HG03280 (cell line): ENCODE data around the gene TMPRSS11D.

ENCODE experiments used
- ATAC-seq: cut with Tn5 transposase; IDR thresholded peaks from one replicate; pipeline ENCODE4 v1.9.1; 2021; ENCODE audit warnings: mild to moderate bottlenecking, moderate library complexity; ENCODE audit not compliant: unreplicated experiment

TMPRSS11D gene, protein sequence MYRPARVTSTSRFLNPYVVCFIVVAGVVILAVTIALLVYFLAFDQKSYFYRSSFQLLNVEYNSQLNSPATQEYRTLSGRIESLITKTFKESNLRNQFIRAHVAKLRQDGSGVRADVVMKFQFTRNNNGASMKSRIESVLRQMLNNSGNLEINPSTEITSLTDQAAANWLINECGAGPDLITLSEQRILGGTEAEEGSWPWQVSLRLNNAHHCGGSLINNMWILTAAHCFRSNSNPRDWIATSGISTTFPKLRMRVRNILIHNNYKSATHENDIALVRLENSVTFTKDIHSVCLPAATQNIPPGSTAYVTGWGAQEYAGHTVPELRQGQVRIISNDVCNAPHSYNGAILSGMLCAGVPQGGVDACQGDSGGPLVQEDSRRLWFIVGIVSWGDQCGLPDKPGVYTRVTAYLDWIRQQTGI

DNA sequence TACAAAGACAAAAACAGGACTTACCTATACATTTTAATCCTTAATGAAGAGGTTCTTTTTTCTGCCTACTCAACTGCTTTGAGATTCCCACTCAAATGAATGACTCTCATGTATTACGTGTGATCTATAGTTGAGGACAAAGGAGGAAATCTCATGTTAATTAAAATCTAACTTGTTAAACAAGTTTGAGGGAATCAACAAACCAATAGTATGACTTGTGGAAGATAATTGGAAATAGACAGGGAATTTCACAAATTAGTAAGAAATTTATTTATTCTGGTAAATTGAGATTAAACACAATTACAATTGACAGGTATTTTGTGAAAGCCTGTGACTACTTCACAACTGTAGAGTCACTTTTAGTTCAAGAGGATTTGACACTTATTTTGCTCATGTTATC, at the start of gene TMPRSS11D:
TSS of gene TMPRSS11D (minus strand) at position 101 of the 400 bp plus-strand sequence. CDS start at position 32, 69 bp downstream.
- no peak for ATAC-seq

- no peak for ATAC-seq
Observed at GRCh38 chr4:67933038-67933437, 49.2 kb upstream of the TMPRSS11D start.

DNA sequence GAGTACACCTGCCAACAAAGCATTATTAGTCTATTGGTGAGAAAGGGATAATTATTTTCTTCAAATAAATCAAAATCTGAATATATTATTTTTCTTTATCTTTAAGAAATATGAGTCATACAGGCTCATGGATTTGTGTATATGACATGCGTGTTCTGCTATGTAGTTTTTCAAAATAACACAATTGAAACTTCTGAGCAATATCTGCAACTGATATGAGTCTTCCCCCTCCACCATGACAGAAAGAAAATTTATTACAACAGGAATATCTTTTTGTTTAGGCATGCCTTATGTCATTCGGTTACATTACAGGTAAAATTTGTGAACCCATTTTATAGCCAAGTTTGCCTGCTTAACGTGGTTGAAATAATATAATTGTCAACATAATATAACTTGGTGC, 47.5 kb upstream of the TMPRSS11D start:
- ATAC-seq = no peak

DNA sequence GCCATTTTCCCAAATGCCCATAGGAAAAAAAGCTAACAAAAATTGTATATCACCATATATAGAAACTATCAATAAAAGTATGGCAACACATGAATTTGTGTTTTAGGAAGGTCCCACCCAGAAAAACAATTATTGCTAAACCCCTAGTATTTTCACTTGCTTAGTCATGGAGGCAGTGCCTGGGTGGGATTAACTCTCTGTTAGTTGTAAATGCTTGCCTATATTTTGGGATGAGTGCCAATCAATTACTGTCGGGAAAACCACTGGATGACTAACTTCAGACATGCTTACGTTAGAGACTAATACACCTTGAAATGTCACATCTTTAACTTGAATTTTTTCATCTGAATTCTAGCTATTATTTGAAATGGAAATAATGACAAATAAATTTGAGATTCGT, 45.6 kb upstream of the TMPRSS11D start:
- ATAC-seq = no peak

- ATAC-seq = no peak
Observed at GRCh38 chr4:67928546-67928945, 44.7 kb upstream of the TMPRSS11D start.

DNA sequence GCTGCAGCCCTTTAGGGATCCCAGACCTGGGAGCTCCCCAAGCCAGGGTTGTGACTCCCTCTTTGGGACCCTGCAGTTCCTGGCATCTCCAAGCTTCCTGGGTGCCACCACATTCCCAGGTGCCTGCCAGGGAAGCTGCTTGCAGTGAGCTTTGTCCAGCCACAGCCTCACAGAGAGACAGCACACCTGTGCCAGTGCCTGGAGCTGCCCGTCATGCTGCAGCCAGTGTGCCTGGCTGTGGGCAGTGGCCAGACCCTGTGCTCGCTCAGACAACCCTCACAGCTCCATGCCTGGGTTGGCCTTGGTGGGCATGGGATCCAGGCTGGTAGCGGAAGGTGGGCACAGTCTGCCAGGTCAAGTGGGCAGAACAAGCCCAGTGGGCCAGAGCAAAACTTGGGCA, 43.4 kb upstream of the TMPRSS11D start:
- no peak for ATAC-seq

DNA sequence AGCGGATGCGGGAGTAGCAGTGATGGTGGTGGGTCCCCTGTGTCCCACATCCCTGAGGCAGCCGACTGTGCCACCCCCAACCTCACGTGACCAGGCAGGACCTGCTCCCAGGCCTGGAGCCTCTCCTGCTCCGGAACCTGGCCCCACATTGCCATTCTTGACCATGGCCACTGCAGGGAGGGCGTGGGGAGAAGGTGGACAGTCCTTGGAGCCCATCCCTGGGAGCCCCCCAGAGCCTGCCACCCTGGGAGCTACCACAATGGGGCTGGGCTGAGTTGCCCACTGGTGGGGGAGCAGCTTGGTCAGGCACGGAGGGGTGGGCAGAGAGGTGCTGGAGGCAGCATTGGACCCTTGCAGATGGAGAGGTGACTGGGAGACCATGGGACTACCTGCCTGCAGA, 42.7 kb upstream of the TMPRSS11D start:
- ATAC-seq = no peak

GRCh38 chr4:67922697-67923096, 38.9 kb upstream of the TMPRSS11D start:
- no peak for ATAC-seq

DNA sequence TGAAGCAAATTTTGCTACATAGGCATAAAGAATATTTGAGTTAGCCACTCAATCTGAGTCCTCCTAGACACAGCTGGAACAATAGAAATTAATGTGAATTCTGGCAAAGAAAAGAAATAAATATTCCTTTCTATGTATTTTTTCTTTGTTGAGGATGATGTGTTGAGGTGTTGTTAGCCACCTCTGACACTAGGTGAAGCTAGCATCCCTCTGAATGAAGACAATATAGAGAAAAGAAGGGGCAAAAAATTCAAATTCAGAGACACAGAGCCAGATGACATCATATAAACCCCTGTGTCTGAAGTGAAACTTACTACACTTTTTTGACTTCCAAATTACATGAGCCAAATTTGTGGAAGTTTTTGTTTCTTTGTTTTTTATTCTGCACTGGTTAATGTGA, 34.6 kb upstream of the TMPRSS11D start:
- ATAC-seq = no peak

DNA sequence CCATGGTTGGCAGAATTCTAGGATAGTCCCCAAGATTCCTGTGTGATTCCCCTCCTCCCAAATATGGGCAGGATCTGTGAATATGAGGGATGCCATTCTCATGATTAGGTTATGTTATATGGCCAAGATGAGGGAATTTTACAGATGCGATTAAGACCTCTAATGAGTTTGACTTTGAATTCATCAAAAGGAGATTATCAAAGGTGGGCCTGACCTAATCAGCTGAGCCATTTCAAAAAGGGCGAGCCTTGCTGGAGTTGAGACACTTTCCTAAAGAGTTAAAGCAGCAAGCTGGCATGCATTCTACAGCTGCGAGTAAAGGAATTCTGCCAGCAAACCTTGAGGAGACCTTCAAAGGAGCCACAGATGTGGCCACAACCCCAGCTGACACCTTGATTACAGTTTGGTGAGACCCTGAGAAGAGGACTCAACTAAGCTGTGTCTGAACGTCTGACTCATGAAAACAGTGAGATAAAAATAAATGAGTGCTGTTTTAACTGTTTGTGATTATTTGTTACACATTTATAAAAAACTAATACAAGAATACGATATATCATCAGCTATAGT, 31.7 kb upstream of the TMPRSS11D start:
- no peak for ATAC-seq

- ATAC-seq = no peak
Observed at GRCh38 chr4:67912080-67912479, 28.3 kb upstream of the TMPRSS11D start.

- ATAC-seq = no peak
Observed at GRCh38 chr4:67911638-67912037, 27.8 kb upstream of the TMPRSS11D start.

DNA sequence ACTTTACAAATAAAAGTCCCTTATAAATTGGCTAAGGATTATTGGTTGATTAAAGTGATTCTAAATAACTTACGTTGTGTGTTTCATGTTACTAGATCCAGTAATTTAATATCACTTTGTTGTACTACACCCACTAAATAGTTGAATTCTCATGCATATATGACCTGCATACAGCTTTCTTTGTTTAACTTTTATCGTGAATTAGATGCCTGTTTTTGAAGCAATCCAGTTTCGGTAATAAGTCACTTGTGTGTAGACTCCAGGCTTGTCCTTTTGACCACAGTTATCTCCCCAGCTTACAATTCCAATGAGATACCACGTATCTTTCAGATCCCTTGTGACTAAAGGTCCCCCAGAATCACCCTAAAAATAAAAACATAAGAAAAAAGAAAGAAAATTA, 27.3 kb upstream of the TMPRSS11D start:
- no peak for ATAC-seq

DNA sequence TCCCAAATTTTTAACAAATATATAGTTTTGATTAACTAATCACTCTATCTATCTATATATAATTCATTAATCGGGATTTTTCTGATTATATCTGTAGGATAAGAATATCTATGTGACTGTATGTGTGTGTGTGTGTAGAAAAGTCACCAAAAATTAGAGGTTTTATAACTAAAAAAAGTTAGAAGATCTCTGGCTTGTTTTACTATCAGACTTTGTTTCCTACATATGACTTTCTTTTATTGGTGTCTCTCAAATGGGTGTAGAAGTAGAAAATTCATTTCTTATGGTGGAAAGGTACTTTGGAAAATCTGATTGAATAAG, 26.7 kb upstream of the TMPRSS11D start:
- ATAC-seq = no peak

DNA sequence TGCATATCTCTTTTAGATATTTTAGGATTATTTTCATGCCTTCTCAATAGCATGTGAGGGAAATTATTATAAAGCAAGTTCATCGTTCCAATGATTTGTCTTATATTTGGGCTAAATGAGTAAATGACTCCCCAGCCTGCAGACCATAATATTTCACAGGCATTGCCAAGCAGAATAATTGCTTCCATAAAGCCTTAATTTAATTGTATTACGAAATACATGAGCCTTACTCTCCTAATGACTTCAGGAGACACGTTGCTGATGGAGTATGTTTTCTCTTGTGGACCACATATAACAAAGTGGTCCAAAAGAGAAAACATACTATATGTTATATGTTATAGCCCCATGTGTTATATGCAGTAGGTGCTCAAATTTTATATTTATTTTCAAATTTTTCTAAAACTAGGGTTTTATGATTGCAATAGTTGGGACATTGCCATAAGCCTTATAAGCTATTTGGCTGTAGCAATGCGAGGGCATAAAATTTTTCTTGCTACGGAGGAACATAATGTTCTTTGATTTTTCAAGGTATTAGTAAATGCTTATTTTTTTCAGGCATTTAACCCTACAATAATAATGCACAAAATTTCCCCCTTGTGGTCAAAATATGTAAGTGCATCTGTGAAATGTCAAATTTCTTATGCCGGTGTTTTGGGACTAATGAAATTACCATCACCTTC, 26.2 kb upstream of the TMPRSS11D start:
- ATAC-seq = no peak

DNA sequence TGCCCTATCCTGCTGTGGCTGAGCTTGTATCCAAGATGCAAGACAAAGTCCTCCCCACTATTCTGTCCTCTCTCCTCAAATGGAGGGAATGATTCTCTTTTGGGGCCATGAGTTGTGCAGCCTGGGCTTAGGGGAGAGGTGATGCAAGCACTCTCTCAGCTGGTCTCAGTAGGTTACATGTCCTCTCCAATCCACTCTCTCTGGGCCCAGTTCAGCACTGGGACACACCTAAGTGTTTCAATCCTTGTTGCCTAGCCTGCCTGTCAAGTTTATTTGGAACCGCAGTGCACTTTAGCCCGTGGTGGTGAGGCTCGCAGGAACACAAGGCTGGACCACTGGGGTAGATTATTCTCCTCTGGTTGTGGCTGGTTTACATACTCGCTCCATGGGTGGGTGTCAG, 23.8 kb upstream of the TMPRSS11D start:
- ATAC-seq = no peak

- ATAC-seq = no peak
Observed at GRCh38 chr4:67899096-67899495, 15.3 kb upstream of the TMPRSS11D start.

DNA sequence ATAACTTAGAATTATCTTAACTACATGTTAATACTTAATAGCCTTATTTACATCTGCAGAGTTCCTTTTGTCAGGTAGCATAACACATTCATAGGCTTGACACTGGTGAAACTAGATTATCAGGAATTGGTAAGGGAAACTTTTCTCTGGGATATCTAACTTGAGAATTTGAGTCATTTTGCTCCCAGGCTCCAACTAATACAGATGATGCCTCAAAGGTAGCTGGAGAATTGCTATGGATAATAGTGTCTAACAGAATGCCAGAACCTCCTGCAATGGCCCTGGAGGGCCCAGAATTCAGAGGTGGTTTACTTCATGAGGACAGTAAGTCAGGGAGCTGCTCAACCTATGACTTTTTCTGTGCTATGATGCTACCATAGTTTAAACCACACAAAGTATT, 13.9 kb upstream of the TMPRSS11D start:
- ATAC-seq = no peak

DNA sequence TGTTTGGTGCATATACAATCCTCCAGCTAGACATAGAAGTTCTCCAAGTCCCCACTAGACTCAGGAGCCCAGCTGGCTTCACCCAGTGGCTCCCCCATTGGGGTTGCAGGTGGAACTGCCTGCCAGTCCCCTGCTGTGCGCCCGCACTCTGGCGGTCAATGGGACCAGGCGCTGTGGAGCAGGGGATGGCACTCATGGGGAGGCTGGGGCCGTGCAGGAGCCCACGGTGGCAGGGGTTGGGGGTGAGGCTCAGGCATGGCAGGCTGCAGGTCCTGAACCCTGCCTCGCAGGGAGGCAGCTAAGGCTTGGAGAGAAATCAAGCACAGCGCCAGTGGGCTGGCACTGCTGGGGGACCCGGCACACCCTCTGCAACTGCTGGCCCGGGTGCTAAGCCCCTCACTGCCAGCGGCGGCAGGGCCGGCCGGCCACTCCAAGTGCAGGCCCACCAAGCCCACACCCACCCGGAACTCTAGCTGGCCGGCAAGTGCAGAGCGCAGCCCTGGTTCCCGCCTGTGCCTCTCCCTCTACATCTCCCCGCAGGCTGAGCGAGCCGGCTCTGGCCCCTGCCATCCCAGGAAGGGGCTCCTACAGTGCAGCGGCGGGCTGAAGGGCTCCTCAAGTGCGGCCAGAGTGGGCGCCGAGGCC, 12.7 kb upstream of the TMPRSS11D start:
- ATAC-seq = no peak

DNA sequence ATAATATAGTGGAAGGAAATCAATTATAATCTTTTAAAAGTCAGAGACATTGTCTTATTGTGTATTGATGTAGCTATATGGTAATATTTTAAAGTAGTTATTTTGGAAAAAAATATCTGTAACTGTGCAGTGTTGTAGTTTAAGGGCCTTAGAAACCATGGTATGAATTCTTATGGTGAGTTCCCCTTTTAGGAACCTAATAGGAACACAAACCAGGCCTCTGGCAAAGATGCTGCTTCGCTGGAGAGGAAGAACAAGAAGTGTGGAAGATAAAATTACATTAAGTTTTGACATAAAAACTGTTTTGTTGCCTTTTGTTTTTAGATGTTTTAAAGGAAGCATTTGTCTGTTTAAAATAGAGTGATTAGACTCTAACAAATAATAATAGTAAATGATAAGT, 10.9 kb upstream of the TMPRSS11D start:
- ATAC-seq = no peak

DNA sequence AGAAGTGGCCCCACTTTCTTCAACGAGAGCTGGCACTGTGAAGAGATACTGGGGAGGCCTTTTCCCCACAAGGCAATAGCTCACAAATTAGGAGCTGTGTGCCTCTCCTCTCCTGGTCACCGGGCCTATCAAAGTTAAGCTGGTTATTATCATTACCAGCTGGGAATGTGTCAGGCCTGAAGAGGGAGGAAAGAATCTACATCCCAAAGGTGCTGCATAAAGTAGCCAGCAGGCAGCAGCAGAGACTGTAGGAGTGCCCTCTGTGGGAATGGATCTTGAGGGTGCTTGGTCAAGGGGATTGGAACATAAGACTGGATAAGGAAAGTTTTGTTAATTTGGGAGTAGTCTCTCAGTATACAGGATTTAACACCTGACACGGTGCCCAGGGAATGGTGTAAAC, 9.1 kb upstream of the TMPRSS11D start:
- no peak for ATAC-seq

DNA sequence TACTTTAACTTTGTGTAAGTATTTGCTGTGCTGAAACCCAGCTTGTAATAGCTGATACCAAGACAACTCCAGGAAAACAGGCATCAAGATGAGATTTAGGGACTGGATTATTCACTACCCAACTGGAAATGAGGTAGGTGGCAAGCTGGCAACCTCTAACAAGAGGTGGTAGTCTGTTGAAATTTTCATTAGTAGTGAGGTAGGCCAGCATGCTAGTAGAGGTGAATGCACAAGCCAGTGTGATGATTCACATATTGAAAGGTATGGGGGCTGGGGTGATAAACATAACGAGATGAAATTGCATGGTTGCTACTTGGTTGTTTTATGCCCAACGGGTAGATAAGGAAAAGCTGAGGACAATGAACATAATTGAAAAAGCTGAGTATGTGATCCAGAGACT, 8.5 kb upstream of the TMPRSS11D start:
- no peak for ATAC-seq
